HG02798 (cell line): ENCODE results near the gene NAA15.
"Not testable (repeated sequence)": the region's sequence is repeated elsewhere in the genome, so short reads cannot be mapped to it uniquely, and the experiment has no call there.

Source experiments
- ATAC-seq: cut with Tn5 transposase; IDR thresholded peaks from one replicate; pipeline ENCODE4 v1.9.1; 2021; ENCODE audit warnings: mild to moderate bottlenecking; ENCODE audit not compliant: unreplicated experiment, poor library complexity

The NAA15 gene

GRCh38 chr4:139295942-139296299 is 5.4 kb upstream of the NAA15 start:
- peak; percentile 1 for ATAC-seq

DNA sequence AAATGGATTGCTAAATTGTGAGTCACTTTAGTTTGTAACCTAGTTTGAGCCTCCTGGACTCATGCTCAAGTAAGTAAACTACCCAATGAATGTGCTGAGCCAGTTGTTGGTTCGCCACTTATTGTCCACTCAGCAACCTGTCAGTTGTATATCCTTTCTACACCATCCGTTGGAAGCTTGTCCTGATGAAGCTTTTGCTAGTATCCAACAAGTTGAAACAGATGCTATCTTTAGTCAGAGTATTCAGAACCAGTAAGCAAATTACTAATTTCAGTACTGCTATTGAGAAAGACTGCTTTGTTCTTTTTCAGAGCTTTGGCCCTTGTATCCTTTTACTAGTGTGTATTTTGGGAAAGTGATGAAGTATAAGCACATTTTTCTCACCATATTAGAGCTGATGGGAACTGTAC is 4.3 kb upstream of the NAA15 start:
- no peak for ATAC-seq

- ATAC-seq, result no peak
Observed at GRCh38 chr4:139299536-139299935, 1.8 kb upstream of the NAA15 start.

DNA sequence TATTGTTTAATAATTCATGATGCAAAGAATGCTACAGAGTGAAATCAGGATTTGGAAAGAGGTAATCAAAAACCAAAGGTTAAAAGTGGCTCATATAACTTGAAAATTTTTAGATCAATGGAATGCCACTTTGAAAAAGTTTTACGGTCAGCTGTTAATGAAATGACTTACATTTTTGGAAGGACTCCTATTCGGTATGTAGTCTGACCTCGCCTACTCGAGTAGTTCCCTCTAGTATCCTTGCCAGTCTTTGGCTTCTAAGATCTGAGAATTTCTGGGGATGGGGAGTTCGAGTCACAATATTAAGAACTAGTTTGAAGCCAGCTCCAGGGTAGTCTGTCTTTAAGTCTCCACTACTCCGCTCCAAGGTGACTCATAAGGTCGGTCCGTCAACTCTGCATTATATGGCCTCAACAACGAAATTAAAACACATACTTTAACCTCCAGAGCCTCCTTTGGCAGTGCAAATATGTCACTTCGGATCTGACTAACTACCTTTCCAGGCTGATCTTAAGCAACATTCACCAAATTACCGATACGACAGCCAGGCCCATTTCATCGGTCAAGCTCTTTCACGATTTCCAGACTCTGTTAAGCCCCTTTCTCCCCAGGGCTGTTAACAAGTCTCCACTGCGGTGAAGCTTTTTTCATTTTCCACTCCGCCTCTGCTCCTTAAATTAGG is 733 bp upstream of the NAA15 start:
- ATAC-seq, result peak; percentile 8

GRCh38 chr4:139301821-139302611 is 711 bp downstream of the NAA15 start, which contains the start of gene NDUFC1:
Gene NDUFC1, minus strand, starts transcription at chr4:139302477. Its CDS starts 6,679 bp downstream, at chr4:139295798.
- peak; percentile 34 for ATAC-seq

GRCh38 chr4:139304920-139305319 is 3.6 kb downstream of the NAA15 start:
- ATAC-seq, result no peak

DNA sequence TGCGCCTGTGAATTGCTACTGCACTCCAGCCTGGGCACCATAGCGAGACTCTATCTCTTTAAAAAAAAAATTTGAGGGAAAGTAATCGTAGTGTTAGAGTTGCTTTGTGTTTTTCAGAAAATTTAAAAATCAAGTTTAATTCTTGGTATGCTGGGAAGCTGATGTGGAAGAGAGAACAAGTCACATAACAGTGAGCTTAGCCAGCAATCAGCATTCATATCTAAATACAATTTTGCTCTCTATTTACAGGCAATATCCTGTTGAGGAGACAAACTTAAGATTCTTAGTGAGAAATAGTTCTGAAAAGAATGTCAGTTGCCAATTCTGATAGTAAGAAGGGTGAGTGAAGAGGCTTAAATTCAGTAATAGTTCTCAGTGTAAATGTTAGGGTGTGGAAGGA is 10.6 kb downstream of the NAA15 start:
- ATAC-seq, result no peak

- no peak for ATAC-seq
Observed at GRCh38 chr4:139312552-139313332, 11.4 kb downstream of the NAA15 start.

- not testable (repeated sequence) for ATAC-seq
Observed at GRCh38 chr4:139313414-139313813, 12.1 kb downstream of the NAA15 start.

DNA sequence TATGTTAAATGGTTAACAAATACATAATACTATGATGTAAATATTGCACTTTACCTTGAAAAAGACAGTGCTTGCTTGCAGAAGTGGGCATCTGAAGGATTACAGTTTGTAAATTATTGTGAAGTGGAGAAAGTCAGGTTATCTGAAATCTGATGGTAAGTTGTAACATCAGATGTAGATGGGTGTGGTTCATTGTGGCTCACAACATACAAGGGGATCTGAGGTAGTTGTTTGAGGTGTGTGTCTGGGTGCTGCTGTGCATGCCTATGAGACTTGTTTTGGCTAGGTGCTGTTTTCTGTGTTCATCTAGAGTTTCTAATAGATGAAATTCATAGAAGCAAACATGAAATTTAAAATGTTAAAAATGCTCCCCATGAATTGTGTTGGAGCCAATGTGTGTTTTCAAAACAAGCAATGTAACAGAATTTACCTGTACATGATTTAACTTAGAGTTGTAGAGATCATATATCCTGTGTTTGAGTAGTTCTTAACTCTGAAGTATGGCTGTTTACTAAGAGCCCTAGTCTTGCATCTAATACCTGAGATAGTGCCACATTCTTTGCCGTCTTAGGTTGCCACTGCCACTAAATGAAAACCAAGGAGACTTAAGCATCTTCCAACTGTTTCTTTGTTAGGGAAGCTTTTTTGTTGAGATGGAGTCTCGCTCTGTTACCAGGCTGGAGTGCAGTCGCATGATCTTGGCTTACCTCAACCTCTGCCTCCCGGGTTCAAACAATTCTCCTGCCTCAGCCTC is 12.9 kb downstream of the NAA15 start:
- no peak for ATAC-seq

- ATAC-seq, result peak; percentile 68
Observed at GRCh38 chr4:139315221-139315675, 13.9 kb downstream of the NAA15 start.

DNA sequence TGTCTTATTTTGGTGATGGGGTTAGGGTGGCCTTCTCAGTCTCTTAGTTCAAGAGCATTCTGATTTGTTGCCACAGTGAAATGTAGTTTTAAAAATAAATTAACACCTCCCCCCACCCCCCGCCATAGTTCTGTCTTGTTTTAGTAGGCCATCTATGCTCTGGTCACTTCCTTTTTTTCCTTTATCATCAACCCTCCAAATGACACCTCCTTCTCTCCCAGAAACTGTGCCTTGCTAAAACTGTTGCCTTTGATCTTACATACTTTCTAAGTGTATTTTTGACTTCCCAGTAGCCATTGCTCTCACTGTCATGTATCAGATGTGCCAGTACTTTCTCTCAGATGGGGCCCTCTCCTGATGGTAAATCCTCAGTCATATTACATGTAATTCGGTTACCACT is 15.4 kb downstream of the NAA15 start:
- ATAC-seq, result no peak

DNA sequence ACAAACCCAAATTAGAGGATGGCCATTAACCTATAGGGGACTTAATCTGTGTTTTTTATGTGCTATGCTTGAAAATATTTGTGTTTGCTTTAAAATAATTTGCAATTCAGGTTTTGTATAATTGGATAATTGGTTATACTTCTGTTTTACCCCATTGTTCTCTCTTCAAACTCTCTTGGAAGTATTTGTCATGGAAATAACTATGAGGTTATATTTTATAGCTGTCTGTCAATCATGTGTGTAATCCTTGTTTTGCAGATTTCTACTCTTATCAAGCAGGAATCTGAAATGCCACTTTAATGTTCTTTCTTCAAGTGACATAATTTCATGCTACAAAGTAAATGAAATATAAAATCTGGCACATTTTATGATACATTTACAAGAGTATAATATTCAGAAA is 16.3 kb downstream of the NAA15 start:
- ATAC-seq, result no peak

DNA sequence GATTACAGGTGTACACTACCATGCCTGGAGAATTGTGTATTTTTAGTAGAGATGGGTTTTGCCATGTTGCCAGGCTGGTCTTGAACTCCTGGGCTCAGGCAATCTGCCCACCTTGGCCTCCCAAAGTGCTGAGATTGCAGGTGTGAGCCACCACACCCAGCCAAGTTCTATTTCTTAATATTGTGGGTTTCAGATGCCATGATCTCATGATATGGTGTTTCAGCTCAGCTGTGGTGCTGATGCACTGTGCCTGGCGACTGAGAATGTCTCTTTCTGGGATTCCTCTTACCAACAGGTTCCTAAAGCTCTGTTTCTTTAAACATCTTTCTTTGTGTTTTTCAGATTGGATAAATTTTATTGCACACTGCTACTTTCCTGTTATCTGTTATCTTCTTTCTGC is 18.3 kb downstream of the NAA15 start:
- no peak for ATAC-seq

GRCh38 chr4:139322070-139322469 is 20.8 kb downstream of the NAA15 start:
- ATAC-seq, result not testable (repeated sequence)

GRCh38 chr4:139322541-139322940 is 21.2 kb downstream of the NAA15 start:
- not testable (repeated sequence) for ATAC-seq

DNA sequence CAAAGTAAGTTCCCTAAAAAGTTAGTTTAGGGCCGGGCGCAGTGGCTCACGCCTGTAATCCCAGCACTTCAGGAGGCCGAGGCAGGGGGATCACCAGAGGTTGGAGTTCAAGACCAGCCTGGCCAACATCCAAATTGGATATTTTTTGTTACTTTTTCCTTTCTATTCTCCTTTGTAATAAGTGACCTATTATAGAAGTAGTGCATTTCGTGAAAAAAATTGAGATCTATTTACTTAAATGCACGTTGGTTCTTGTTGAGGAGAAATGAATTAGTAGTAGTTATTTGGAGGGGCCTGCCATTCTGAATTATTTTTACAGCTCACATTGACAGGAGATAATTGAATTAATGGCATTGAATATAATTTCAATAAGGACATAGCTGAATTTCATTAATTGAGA is 23.3 kb downstream of the NAA15 start:
- no peak for ATAC-seq

GRCh38 chr4:139329665-139330200 is 28.4 kb downstream of the NAA15 start:
- no peak for ATAC-seq

DNA sequence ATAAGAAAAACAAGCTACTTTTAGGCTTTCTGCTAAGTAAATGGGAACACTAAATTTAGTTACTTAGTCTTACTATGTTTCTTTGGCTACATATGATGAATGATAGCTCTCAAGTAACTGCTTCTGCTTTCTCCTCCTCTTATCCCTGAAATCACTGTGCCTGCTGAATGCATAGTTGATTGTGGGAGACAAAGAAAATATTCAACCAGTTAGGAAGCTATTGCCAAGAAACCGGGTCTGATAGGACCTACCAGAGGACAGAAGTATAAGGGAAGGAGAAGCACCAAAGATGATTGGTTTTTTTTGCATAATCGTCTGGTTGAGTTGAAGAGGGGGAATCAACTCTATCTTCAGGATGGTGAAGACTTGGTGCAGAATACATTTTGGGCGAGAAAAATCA is 29.0 kb downstream of the NAA15 start:
- ATAC-seq, result no peak

DNA sequence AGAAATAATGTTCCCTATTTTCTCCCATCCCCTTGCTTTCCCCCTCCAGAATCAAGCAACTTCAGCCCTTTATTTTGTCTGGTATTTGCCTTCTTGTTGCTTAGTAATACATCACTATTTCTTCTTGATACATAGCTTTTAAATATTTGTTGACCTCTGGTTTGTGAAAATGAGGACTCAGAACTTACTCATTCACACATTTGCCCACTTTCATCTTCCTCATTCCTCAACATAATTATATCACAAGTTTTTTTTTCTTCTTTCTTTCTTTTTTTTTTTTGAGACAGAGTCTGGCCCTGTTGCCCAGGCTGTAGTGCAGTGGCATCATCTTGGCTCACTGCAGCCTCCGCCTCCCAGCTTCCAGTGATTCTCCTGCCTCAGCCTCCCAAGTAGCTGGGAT is 29.9 kb downstream of the NAA15 start:
- ATAC-seq, result no peak
